DMS 273 treated with DMSO at 0.1 percent for 48 hours (cell line): ENCODE measurements around the gene SLFNL1.

Experiments
- DNase-seq: peaks from one replicate; lab custom pipeline; 2025; lab: John Stamatoyannopoulos, UW

The SLFNL1 gene

DNA sequence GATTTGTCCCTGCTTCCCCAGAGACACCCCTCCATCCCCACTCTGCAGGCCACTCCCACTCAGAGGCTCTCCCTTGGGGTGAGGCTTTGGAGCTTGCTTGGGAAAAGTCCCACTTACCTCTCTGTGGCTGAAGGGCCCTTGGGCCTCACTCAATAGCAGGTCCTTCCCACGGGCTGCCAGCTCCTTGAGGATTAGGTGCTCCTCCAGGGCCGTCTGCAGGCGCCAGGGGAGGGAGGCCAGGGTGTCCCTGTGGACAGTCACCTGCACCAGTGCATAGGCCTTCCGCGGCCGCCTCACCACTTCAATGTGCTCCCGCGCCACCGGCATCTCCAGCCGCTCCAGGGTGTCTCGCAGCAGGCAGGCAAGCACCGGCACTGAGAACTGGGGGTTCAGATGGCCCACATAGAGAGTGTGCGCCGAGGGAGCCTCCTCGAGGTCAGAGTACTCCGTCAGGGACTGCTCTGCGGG is 1.4 kb downstream of the SLFNL1 start:
- DNase-seq, result no peak

DNA sequence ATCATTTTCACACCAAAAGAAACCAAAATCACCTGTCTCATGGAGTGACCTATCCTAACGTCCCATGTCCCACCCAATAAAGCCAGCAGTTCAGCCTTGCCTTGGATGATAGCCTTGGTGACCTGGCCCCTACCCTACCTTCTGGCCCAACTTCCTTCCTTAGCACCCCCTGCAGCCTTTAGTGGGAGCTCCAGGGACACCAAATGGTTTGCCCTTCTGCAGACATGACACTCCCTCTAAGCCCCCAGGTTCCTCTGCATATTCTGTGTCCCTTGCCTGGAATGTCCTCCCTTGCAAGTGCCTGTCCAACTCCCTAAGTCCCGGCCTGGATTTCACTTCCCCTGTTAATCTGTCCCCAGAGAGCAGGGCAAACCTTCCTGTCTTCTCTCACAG is 2.2 kb downstream of the SLFNL1 start:
- no peak for DNase-seq

DNA sequence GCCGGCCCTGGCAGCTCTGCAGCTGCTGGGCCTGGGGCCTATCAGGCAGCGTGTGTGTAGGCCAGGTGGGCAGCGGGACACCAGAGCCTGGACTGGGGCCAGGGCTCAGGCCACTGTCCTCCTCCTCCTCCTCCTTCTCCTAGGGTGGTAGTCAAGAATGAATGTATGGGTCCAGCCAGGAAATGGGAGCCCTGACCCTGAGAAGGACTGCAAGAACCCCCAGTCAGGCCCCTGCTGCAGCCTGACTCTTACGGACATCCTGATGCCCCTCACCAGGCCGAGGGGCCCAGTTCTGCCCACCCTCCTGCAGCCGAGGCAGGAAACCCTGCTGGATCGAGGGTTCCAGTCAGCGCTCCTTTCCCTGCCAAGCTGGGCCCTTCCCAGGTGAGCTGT is 3.5 kb downstream of the SLFNL1 start:
- DNase-seq, result no peak

DNA sequence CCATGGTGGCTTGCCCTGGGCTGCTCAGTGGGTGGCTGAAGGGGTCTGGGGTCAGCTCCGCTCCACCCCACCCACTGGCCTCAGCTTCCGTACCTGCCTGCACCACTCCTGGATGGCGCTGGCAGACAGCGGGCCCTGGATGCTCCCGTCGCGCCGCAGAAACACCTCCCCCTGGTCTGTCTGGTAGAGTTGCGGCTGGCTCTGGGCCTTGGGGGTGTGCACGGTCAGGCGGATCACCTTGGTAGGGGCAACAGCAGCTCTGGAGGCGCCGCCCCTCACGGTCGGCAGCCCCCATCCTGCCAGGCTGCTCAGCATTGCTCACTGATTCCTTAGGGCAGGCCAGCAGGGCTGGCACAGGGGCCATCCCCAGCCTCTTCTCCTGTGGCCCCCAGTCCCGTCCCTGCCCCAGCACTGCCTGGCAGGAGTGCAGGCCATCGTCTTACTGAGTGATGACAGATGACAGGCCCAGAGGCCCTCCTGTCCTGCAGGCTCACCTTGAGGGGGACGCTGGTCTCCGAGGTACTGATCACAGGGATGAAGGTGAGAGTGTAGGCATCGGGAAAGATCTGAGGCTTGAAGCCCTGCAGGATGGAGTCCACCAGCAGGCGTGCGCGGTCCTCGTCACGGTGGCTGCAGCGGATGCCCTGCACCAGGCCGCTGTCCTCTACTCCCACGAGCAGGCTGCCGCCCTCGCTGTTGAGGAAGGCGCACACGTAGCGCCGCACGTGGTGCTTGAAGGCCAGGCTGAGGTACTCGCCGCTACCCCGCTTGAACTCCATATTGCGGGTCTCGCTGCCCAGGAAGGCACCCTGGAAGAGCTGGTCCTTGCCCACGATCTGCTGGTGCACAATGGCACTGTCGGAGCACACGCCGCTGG is 4.1 kb downstream of the SLFNL1 start:
- no peak for DNase-seq

DNA sequence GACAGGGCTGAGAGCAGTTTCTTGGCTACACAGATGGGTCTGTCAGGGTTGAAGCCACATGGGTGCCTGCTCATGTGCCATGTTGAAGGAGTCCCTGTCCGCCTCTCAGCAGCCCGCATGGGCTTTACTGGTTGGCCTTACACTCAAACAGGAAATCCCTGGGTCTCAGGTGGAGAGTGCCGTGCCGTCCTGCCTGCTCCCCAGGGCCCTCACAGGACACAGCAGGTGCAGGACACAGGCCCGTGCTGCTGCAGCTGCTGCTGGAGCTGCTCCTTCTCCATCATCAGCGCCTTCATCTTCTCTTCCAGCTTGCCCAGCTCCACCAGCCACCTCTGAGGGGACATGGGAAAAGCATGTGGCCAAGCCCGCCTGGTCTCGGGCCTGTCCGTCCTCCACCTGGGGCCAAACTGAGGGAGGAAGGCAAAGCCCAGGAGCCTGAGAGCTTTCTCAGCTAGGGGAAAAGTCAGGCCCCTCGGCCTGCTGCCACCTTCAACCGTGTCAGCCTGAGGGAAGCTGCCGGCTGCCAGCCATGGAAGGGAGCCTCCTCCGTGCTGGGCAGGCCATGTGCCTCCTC is 5.5 kb downstream of the SLFNL1 start:
- no peak for DNase-seq

DNA sequence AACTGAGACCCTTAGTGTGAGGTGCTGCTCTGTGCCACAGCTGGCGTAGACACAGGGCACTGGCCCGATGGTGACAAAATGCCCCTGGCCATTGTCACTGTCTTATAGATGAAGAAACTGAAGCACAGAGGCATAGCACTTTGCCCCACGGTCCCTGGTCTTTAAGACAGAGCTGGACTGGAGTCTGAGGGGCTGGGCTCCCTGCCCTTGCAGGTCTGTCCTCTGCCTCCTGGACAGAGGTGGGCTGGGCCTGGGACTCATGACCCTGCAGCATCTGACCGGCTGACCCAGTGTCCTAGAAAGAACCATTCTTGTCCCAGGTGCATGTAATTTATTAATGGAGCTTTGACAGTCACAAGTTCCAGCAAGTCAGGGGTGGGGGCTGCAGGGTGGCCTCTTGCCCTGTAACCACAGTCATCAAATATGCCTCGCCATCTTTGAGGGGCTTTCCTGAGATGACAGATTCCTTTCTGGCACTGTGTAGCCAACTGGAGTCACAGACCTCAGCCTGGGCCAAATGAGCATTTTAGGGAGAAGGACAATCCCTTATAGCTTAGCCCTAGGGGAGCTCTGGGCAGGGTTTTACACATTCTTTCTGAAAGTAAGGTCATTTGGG is 6.1 kb downstream of the SLFNL1 start:
- DNase-seq, result no peak

DNA sequence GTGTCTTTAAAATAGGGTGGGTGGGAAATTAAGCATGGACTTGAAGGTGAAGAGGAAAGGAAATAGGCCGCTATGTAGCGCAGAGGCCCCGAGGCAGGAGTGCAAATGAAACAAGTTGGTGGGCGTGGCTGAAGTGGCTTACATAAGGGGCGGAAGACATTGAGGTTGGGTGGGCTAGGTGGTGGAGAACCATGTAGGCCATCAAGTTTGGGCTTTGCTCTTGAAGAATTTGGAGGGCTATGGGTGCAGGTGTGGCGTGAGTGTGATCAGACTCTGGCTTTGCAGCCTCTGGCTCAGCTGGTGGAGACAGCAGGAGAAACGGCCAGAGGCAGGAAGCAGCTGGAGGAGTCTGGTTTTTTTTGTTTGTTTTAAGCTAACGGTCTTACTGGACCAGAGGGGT is 6.7 kb downstream of the SLFNL1 start:
- no peak for DNase-seq

DNA sequence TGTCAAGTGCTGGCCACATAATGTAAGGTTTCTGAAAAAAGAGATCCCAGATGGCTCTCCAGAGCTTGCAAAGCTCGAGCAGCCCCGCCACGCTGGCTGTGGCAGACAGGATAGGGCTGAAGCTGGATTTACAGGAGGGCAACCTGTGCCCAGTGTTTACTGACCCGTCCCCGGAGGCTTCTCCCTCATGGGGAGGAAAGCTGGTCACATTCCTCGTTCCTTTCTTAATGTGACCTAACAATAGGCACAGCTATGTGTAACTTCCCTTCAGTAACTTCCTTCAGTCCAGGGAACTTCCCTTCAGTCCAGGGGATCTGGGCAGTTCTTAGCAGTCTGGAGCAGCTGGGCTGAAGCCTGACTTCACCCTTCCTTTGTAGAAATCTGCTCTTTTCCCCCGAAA is 7.7 kb downstream of the SLFNL1 start:
- DNase-seq, result no peak

DNA sequence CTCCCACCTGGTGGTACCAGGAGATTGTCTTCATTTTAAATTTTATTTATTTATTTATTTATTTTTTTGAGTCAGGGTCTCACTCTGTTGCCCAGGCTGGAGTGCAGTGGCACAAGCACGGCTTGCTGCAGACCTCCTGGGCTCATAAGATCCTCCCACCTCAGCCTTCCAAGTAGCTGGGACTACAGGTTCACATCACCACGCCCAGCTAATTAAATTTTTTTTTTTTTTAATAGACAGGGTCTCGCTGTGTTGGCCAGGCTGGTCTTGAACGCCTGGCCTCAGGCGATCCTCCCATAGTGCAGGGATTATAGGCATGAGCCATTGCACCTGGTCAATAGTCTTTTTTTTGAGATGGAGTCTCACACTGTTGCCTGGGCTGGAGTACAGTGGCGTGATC is 8.5 kb downstream of the SLFNL1 start:
- no peak for DNase-seq

DNA sequence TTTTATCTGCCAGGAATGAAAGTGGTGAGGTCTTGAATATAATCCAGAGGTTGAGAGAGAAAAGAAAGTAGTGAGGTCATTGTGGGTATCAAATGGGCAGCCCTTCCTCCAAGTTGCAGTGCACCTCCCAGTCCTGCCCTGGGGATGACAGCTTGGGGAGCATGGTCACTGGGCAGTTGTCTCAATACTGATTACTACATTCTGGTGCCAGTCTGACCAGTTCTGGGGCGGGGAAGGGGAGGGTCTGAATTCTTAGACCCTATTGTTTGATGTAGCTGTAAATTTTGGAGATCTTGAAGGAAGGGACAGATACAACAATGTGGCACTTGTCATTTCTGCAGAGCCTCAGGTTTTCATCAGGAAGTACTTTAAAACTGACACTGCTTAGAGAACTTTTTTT is 11.2 kb downstream of the SLFNL1 start:
- no peak for DNase-seq

DNA sequence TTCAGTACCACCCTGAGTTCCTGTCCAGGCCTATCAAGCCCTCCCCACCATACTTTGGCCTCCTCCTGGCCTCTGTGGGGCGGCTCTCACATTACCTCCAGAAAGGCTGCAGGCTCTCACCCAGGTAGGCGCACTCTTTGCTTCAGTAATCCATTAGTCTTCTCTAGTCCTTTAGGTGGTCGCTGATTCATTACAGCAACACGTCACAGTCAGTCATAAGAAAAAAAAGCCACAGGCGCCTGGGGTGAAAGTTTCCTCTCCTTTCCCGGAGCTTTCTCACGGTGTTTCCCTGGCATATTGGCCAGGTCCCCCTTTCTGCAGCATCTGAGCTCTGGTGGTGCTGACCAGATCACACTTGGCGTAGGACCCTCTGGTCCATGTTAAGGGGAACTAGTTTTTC is 12.1 kb downstream of the SLFNL1 start:
- no peak for DNase-seq

DNA sequence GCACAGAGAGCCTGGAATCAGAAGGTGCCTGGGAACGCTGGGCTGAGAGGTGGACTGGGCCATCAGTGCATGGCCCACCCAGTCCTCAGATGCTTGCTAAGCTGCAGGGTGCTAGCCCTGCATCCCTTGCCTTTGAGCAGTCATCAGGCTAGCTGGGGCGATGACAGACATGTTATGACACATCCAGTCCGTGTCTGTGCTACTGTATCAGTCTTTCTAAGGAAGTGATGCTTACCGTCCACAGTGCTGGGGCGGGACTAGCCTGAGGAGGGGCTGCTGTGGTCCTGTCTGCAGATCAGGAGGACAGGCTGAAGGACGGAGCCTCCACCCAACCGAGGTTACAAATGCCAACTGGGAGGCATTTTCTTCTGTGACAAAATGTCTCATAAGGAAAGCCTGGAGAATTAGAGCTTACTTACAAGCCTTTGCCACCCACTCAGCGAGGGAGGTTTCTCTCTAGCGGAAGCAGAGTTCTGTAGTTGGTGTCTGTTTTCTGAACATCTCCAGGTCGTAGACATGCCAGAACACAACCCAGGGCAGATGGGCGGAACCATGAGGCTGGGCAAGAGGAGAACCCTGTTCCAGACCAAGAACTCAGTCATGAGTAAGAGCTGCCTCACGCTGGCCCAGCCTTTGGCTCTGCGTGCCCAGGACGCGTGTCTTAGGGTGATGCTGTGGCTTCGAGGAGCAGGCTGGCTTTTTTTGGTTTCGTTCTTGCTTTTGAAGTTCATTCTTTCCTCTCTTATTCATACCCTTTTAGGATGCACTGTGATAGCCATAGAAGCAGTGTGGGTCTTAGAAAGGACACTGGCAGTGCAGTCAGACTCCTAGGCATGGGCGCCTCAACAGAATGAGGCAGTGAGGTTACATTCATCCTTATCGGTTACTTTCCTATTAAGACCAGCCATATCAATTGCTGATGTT is 14.3 kb downstream of the SLFNL1 start:
- no peak for DNase-seq

DNA sequence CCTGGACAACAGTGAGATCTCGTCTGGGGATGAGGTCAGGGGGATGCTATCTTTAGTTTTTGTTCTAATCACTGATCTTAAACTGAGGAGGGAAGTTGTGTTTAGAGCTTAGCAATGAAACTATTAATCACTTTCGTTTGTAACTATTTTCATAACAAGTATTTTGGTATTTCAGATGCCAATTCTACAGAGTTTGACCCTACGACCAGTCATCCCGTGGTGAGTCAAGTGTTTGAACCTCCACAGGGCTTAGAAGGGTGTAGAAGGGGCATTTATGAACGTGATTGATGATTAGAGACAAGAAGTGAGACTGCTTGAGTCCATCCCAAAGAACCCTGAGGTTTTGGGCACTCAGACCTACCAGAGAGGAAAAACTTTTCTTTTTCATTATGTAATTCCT is 15.6 kb downstream of the SLFNL1 start:
- DNase-seq, result no peak

DNA sequence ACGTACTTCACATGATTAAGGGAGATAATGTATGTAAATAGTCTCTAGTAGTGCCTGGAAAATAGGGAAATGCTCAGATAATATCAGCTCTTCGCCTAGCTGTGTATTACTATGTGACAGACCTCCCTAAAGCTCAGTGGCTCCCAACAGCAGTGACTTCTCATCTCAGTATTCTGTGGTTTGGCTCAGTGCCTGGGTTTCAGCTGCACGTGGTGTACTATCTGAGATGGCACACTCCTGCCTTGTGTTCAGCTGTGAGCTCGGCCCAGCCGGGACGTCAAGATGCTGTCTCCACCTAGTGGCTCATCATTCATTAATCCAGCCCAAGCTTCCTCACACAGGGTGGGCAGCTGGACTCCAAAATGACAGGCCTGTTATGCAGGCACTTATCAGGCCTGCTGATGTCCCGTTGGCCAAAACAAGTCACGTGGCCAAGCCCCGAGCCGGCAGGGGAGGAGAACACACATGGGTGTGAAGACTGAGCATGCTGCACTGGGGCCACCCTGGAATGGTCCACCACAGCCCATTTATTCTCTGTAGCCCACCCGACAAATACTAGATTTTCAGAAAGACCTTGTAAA is 17.8 kb downstream of the SLFNL1 start:
- DNase-seq, result peak; percentile 100

DNA sequence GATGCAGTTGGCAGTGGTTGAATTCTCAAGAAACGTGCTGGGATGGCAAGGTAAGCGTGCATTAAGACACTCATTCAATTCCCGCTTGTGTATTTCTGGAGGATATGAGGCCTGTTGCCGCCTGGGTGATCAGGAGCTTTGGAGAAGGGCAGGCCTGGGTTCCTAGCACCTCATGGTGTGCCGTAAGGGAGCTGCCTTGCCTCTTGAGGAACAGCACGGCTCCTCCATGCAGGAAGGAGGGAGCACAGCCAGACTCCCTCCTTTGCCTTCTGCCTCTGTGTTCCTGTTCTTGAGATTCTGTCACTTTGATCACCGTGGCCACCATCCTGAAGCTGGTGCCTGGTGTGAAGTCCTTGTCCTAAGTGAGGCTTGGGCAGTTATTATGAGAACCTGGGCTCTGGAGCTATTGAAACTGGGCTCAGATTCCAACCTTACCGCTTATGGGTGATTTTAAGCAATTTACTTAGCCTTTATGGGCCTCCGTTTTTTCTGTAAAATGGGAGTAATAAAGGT is 18.3 kb downstream of the SLFNL1 start:
- no peak for DNase-seq

DNA sequence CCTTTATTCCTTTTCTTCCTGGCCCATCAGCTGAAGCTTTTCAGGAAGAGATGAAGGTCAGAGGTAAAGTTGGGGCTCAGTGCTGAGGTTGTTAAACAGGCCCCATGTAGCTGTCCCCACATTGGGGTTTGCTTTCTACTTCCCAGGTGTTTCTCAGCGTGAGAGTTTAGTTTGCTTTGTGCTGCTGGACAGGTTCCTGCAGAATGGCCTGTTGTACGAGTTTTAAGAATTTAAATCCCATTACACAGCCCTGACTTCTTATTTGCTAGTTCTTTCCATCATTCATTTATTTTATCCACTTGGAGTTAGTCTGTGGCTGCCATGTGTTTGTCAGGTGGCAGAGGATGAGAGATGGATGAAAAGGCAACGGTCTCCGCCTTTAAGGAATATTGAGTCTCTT is 22.9 kb downstream of the SLFNL1 start:
- no peak for DNase-seq

DNA sequence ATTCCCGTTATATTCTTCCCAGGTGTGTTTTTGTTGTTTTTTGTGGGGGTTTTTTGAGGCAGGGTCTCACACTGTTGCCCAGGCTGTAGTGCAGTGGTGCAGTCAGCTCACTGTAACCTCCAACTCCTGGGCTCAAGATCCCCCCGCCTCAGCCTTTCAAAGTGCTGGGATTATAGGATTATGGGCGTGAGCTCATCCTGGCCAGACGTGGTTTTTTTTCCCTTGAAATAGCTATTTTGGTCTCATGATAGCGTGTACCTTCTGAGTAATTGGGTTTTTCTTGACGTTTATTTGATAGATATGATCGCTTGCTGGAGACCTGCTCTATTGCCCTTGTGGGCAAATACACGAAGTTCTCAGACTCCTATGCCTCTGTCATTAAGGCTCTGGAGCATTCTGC is 24.4 kb downstream of the SLFNL1 start:
- DNase-seq, result no peak

DNA sequence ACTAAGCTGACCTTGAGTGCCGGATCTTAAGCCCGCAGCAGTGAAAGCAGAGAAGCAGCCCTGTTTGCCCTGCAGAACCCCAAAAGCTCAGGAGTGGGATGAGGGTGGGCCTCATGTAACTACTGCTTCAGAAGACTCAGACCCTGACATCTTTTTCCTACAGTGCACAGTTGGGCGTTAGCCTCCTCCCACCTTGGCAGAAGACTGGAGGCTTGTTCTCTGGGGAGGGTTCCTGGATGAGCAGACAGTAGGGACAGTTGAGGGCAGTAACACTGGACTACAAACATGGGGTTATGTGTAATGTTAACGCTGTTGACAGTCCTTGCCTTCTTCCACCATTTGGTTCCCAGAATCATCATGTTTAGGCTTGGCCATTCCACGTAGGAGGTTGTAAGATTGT is 32.5 kb downstream of the SLFNL1 start:
- DNase-seq, result no peak

DNA sequence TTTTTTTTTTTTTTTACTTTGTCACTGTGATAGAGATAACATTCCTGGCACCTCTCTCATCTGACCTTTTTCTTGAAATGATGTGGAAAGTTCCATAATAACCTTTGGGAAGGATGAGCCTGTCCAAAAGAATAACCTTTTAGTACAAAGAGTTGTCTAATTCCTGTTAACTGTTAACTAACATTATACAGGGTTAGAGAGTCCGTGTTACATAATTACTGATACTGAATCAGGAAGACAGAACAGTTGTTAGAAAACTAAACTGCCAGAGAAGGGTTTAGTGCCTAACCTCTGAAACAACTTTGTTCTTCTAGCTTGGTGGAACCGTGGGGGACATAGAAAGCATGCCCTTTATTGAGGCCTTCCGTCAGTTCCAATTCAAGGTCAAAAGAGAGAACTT is 33.2 kb downstream of the SLFNL1 start:
- DNase-seq, result no peak

DNA sequence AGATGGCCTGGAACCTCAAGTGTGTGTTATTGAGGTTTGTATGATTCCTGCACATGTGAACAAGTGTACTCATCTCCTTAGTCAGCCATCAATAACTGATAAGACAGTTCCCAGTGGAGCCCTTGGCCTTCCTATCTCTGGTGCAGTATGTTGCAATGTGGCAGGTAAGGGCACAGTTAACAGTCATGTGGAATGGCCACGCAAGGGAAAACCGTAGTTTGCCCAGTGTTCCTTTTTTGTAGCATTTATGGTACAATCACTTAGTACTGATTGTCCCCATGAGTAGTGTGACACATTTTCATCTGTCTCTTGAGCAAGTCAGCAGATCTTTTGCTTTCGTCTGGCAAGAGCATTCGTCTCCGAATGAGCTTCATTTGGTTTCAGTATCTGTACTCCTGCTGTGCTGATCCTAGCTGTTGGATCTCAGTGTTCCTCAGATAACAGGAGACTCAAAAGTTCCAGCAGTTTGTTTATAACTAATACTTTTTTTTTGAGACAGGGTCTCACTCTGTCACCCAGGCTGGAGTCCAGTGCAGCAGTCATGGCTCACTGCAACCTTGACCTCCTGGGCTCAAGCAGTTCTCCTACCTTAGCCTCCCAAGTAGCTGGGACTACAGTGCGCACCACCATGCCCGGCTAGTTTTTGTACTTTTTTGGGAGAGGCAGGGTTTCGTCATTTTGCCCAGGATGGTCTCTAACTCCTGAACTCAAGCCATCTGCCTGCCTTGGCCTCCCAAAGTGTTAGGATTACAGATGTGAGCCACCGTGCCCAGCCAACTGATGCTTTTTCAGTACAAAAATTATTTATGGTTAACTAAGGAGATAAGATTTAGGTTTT is 33.9 kb downstream of the SLFNL1 start:
- DNase-seq, result no peak

DNA sequence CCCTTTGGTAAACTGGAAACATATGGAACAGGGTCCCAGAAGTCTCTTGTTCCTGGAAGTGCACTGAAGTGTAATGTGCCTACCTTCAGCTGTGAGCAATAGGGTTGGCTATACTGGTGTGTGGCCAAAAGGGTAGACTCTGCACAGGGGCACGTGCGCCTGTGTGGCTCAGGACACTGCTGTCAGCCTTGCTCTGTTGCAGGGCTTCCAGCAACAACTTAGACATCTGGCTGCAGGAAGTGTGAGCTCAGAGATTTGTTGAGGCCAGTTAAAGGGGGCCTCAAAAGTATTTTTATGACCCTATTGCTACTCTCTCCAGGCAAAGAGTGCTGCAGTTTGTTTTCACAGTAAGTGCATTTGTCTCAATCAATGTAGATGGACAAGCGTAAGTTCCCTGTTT is 34.6 kb downstream of the SLFNL1 start:
- no peak for DNase-seq
